GM10248 (cell line): Measurements from ENCODE around the gene PYGM.

Source experiments
- CTCF ChIA-PET: fragments of 300-600 bp; sonication (Branson Sonifier 250); formaldehyde crosslinking; extraction: SDS; loops from one replicate; lab custom pipeline; 2021; ENCODE audit warnings: antibody characterized with exemption; lab: Yijun Ruan, JAX
- POLR2A ChIA-PET: fragments of 350-650 bp; sonication (Branson Sonifier 250); formaldehyde crosslinking; extraction: SDS; loops from one replicate; lab custom pipeline; 2020; ENCODE audit warnings: antibody characterized with exemption; lab: Yijun Ruan, JAX
- DNase-seq: peaks from one replicate; pipeline ENCODE4 v3.0.0; 2012; ENCODE audit errors: extremely low spot score
- CTCF ChIP-seq: IDR thresholded peaks from 2 replicates; pipeline ENCODE4 v1.5.1; 2012; ENCODE audit warnings: mild to moderate bottlenecking, low read depth; ENCODE audit errors: extremely low read depth, missing control alignments, control extremely low read depth

The PYGM gene

DNA sequence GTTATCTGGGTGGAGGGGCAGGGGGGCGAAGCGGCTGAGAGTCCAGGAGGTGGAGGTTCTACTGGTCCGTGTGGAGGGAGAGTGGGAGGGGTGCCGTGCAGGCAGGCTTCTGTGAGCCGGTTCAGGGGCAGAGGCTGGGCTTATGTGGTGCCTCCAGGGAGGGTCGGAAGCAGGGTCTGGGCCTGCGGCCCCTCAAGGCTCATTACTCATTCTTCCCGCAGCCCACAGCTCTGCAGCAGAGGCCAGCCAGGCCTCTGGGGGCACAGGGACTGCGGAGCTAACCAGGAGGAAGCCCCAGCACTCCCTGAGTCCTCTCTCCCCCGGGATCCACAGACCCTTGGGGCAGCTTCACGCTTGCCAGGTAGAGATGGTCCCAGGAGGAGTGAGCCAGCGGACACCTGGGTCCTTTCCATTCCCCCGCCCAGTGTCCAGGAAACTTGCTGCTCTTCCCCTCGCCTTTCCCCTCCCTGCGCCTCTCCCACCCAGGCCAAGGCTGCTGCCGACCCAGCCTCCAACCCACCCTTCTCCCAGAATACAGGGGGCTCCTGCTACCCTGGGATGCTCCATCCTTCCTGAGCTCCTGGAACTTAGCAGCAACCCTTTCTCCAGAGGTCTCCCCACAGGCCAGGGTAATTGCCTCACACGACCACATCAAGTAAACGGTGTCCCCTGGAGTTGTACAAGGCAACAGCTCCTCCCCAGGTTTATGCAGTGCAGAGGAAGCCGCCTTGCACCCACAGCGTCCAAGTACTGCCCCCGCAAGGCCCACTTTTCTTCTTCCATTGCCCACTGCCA lies 43.1 kb downstream of the PYGM start:
- POLR2A ChIA-PET = no interaction called here
- DNase-seq = no peak
- TF ChIP-seq CTCF = no peak
- CTCF ChIA-PET = interaction anchor here (1.3 to 5.5 kb wide), 3 partner anchors 10 to 28 kb away, joined by 3 to 30 read pairs (median 4); partner anchors contain the start of gene RASGRP2

DNA sequence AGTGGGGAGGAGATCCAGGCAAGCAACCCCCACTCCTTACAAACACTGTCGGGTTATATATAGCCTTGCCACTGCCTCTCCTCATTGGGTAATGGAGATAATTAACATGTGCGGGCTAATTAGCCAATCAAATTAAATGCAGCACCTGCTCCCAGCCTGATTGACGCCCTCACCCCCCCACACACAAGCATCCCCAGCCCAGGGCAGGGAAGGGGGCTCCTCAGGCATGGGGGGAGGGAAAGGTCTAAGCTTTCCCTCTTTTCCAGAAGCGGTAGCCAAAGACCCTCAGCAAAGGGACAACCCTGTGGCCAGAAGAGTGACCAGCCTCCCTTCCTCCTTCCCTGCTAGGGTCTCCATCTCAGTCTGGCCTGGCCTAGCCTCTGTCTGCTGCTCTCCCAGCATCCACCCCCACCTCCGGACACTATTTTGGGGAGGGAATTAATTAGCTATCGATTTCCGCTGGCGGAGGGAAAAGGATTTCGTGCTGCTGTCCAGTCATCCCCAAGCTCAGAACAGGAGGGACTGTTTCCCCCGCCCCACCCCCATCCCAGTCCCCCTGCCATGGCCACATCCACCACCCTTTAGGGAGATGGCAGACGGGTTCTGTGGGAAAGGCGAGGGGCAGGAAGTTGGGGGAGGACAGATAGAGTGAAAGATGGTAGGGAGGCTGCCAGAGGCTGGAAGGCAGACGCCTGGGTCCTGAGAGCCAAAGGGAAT lies 43.9 kb downstream of the PYGM start:
- CTCF ChIA-PET = interaction anchor here (1.1 to 5.5 kb wide), 3 partner anchors 11 to 27 kb away, joined by 3 to 30 read pairs (median 4); no protein-coding TSS in a partner anchor

GRCh38 chr11:64715110-64715509 lies 44.7 kb downstream of the PYGM start:
- no peak for TF ChIP-seq CTCF
- ChIA-PET CTCF (interaction anchor here (1.1 to 5.5 kb wide), 2 partner anchors 11 to 26 kb away, joined by 4 to 30 read pairs; no protein-coding TSS in a partner anchor), POLR2A (no interaction called here)
- DNase-seq = no peak

More for the DNA sequence above, 43.9 kb downstream of the PYGM start:
- no peak for DNase-seq
- TF ChIP-seq CTCF = no peak
- POLR2A ChIA-PET = no interaction called here

DNA sequence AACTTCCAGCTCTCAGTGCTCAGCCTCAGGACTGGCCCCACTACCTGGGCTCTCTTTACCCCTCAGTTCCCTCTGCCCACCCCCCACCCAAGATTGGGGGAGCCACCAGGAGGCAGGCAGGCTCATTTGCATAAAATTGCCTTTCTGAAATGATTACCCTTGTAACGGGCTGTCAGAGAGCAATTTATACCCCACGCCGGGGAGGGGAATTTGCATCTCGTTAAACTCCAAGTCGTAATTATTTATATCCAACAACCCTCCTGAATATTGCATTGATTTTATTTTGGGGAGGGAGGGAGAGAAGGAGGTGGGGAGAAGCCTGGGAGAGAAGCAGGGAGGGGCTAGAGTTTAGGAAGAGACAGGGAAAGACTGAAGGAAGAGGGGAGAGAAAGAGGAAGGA lies 45.1 kb downstream of the PYGM start:
- DNase-seq = no peak
- TF ChIP-seq CTCF = no peak
- ChIA-PET POLR2A (interaction anchor here (0.5 kb wide), 1 partner anchor 429 kb away, joined by 5 read pairs; no protein-coding TSS in a partner anchor), CTCF (interaction anchor here (0.8 to 5.5 kb wide), 3 partner anchors 10 to 26 kb away, joined by 3 to 30 read pairs (median 4); no protein-coding TSS in a partner anchor)

DNA sequence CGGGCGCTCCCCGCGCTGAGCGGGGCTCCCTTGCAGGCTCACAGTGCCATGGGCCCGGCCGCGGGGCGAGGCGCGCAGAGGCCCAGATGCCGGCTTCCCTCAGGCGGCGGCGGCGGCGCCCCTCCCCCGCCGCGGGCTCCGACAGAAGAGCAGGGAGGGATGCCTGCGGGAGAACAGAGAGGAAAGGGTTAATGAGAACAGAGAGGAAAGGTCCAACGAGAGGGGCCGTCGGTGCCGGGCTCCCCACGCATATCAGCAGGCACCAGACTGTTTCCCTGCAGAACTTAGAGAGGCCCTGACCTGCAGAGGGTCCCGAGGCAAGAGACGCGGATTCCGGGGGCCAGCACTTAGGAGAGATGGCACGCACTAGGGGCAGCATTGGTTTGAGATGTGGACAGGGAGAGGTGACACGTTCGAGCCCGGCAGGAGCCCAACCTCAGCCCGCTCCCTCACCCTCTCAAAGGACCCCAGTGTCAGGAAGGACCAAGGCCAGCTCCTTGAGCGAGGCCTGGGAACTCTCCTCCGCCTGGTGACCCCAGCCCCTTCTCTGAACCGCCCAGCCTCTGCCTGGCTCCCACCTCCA lies 45.9 kb downstream of the PYGM start:
- no peak for TF ChIP-seq CTCF
- CTCF ChIA-PET = interaction anchor here (0.8 to 1.6 kb wide), 2 partner anchors 10 to 25 kb away, joined by 3 to 4 read pairs; no protein-coding TSS in a partner anchor
- POLR2A ChIA-PET = interaction anchor here (0.5 kb wide), 1 partner anchor 430 kb away, joined by 5 read pairs; no protein-coding TSS in a partner anchor
- DNase-seq = no peak
